OCI-LY3 (cell line): ENCODE measurements around the gene FXR2.

ENCODE experiments used
- EZH2phosphoT487 ChIP-seq: fragments of 200-600 bp; shearing (Covaris generic); IDR thresholded peaks from 2 replicates; pipeline ENCODE4 v1.6.1; 2018; ENCODE audit warnings: antibody characterized with exemption, mixed run types, low read depth
- TF ChIP-seq, protein P1 (sequence below): fragments of 200-600, 300-600 bp; sonication (generic); IDR thresholded peaks from 2 replicates; pipeline ENCODE4 v1.5.1; 2014; ENCODE audit warnings: antibody characterized with exemption, low read length, low read depth

DNA sequence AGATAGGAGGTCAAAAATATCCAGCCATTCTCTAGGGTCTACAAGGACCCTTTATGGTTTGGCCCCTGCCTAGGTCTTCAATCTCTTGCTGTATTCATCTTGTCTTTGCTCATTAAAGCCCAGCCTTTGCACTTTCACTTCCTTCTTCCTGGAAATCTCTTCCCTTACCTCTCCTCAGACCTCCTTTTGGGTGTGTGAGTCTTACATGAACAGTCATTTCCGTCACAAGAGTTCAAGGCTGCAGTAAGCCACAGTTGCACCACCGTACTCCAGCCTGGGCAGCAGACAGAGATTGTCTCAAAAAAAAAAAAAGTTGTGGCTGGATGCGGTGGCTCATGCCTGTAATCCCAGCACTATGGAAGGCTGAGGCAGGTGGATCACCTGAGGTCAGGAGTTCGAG lies 30.1 kb upstream of the FXR2 start:
- TF ChIP-seq, protein P1, sequence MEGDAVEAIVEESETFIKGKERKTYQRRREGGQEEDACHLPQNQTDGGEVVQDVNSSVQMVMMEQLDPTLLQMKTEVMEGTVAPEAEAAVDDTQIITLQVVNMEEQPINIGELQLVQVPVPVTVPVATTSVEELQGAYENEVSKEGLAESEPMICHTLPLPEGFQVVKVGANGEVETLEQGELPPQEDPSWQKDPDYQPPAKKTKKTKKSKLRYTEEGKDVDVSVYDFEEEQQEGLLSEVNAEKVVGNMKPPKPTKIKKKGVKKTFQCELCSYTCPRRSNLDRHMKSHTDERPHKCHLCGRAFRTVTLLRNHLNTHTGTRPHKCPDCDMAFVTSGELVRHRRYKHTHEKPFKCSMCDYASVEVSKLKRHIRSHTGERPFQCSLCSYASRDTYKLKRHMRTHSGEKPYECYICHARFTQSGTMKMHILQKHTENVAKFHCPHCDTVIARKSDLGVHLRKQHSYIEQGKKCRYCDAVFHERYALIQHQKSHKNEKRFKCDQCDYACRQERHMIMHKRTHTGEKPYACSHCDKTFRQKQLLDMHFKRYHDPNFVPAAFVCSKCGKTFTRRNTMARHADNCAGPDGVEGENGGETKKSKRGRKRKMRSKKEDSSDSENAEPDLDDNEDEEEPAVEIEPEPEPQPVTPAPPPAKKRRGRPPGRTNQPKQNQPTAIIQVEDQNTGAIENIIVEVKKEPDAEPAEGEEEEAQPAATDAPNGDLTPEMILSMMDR: no peak
- TF ChIP-seq EZH2phosphoT487: no peak
